PFSK-1 (cell line): ENCODE results near the gene TDRD3.

ENCODE experiments used
- POLR2AphosphoS5 ChIP-seq: IDR thresholded peaks from 2 replicates; pipeline ENCODE4 v1.6.1; 2012; ENCODE audit warnings: low read depth, mild to moderate bottlenecking, control low read depth, low read length, moderate library complexity
- SIN3A ChIP-seq: IDR thresholded peaks from 2 replicates; pipeline ENCODE4 v1.6.1; 2012; ENCODE audit warnings: mild to moderate bottlenecking, low read length, moderate library complexity, borderline replicate concordance; ENCODE audit not compliant: insufficient read depth
- TF ChIP-seq, protein P1 (sequence below), 2 experiments: IDR thresholded peaks; 2 replicates each; pipeline versions ENCODE4 v1.6.1 to v1.8.0; 2011 to 2012; ENCODE audit warnings: low read depth in 2 of 2, low read length in 2 of 2, control low read depth in 1 of 2, inconsistent platforms in 1 of 2, mild to moderate bottlenecking in 1 of 2, moderate library complexity in 1 of 2; ENCODE audit not compliant: insufficient read depth in 1 of 2

DNA sequence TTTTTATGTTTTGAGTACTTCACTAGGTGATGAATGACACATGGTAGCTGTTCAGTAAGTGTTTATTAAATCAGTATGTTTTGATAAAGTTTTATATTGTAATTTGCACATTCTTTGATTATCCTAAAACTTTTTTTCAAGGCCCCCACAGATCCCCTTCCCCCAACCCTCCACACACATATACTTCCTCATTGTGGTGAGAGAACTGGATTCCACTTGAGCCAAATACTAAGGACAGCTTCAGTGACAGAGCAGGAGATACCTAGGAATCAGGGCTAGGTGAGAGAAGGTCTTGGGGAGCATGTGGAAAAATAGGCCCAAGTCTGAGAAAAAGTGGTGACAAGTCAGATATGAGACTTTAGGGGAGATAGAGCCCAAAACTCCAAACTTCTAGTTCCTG, 174.6 kb downstream of the TDRD3 start:
- no peak for TF ChIP-seq SIN3A
- no peak for TF ChIP-seq POLR2AphosphoS5
- TF ChIP-seq, protein P1, sequence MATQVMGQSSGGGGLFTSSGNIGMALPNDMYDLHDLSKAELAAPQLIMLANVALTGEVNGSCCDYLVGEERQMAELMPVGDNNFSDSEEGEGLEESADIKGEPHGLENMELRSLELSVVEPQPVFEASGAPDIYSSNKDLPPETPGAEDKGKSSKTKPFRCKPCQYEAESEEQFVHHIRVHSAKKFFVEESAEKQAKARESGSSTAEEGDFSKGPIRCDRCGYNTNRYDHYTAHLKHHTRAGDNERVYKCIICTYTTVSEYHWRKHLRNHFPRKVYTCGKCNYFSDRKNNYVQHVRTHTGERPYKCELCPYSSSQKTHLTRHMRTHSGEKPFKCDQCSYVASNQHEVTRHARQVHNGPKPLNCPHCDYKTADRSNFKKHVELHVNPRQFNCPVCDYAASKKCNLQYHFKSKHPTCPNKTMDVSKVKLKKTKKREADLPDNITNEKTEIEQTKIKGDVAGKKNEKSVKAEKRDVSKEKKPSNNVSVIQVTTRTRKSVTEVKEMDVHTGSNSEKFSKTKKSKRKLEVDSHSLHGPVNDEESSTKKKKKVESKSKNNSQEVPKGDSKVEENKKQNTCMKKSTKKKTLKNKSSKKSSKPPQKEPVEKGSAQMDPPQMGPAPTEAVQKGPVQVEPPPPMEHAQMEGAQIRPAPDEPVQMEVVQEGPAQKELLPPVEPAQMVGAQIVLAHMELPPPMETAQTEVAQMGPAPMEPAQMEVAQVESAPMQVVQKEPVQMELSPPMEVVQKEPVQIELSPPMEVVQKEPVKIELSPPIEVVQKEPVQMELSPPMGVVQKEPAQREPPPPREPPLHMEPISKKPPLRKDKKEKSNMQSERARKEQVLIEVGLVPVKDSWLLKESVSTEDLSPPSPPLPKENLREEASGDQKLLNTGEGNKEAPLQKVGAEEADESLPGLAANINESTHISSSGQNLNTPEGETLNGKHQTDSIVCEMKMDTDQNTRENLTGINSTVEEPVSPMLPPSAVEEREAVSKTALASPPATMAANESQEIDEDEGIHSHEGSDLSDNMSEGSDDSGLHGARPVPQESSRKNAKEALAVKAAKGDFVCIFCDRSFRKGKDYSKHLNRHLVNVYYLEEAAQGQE (IDR thresholded peaks at IDR 0.05; ENCODE audit: insufficient read depth in 1 of 2, low read depth in 2 of 2, low read length in 2 of 2) = no peak
